K562 (cell line): ENCODE data around the gene CCDC117. TPM values are rescaled to one million over a fixed set of nuclear protein-coding genes. Genes with fewer than 3 reads are reported as not detected.

Experiments used
- ELK3 ChIP-seq: fragments of 450-650 bp; formaldehyde crosslinking; IDR thresholded peaks from 2 replicates; pipeline ENCODE4 v1.4.0; 2020; ENCODE audit warnings: mild to moderate bottlenecking
- EP300 ChIP-seq: IDR thresholded peaks from 2 replicates; pipeline ENCODE4 v1.6.1; 2012; ENCODE audit warnings: low read length, improper control_type of control experiment
- HDAC3 ChIP-seq: fragments of 450-650 bp; IDR thresholded peaks from 2 replicates; pipeline ENCODE4 v1.6.1; 2018; ENCODE audit warnings: borderline replicate concordance, mild to moderate bottlenecking, moderate library complexity; ENCODE audit not compliant: partially characterized antibody
- MAZ ChIP-seq, 2 experiments: fragments of 450-650 bp in 1 of 2; sonication (generic) in 1 of 2; formaldehyde crosslinking; IDR thresholded peaks in 1 of 2; conservative IDR thresholded peaks in 1 of 2; 2 replicates each; pipeline versions ENCODE4 v1.4.0 to v1.5.0; 2020; ENCODE audit warnings: mild to moderate bottlenecking in 1 of 2, missing genetic modification reagents in 1 of 2
- MTF1 ChIP-seq: fragments of 250-450 bp; sonication (Bioruptor Pico); IDR thresholded peaks from 2 replicates; pipeline ENCODE4 v1.9.0; 2021; ENCODE audit warnings: moderate library complexity, mild to moderate bottlenecking, inconsistent platforms, borderline replicate concordance
- NFXL1 ChIP-seq: fragments of 450-650 bp; formaldehyde crosslinking; IDR thresholded peaks from 2 replicates; pipeline ENCODE4 v1.4.0; 2021; ENCODE audit warnings: mild to moderate bottlenecking
- PHF8 ChIP-seq: fragments of 200-600 bp; sonication (generic); IDR thresholded peaks from 2 replicates; pipeline ENCODE4 v1.6.1; 2012; ENCODE audit warnings: mixed run types, mild to moderate bottlenecking, inconsistent platforms, low read length, moderate library complexity, borderline replicate concordance
- POLR2AphosphoS5 ChIP-seq: IDR thresholded peaks from 2 replicates; pipeline ENCODE4 v1.6.1; 2011; ENCODE audit warnings: mild to moderate bottlenecking, low read depth, low read length, moderate library complexity; ENCODE audit not compliant: control insufficient read depth, insufficient read depth
- PTRF ChIP-seq: fragments of 450-650 bp; IDR thresholded peaks from 2 replicates; pipeline ENCODE4 v1.6.1; 2016; ENCODE audit warnings: mild to moderate bottlenecking, missing genetic modification characterization, missing compliant biosample characterization
- SIN3B ChIP-seq: fragments of 450-650 bp; IDR thresholded peaks from 2 replicates; pipeline ENCODE4 v1.6.1; 2017; ENCODE audit warnings: low read depth, mild to moderate bottlenecking, moderate library complexity
- SP1 ChIP-seq: sonication (generic); formaldehyde crosslinking; IDR thresholded peaks from 2 replicates; pipeline ENCODE4 v1.8.1; 2022; ENCODE audit warnings: mild to moderate bottlenecking, missing genetic modification reagents
- TARDBP ChIP-seq: fragments of 450-650 bp; IDR thresholded peaks from 2 replicates; pipeline ENCODE4 v1.6.1; 2016
- TBP ChIP-seq: optimal IDR thresholded peaks from 2 replicates; pipeline ENCODE3; 2011; ENCODE audit warnings: low read depth, low read length, improper control_type of control experiment
- TCF7L2 ChIP-seq: fragments of 150-350 bp; IDR thresholded peaks from 2 replicates; pipeline ENCODE4 v1.6.1; 2016; ENCODE audit warnings: low read depth, mild to moderate bottlenecking, low read length, moderate library complexity
- USF1 ChIP-seq: sonication (generic); formaldehyde crosslinking; IDR thresholded peaks from 2 replicates; pipeline ENCODE4 v1.9.0; 2022; ENCODE audit warnings: mild to moderate bottlenecking, missing genetic modification reagents
- USF2 ChIP-seq: sonication (generic); formaldehyde crosslinking; IDR thresholded peaks from 2 replicates; pipeline ENCODE4 v1.5.0; 2020; ENCODE audit warnings: missing genetic modification reagents
- XRCC5 ChIP-seq: fragments of 200-400 bp; formaldehyde crosslinking; IDR thresholded peaks from 2 replicates; pipeline ENCODE4 v1.6.1; 2017; ENCODE audit warnings: low read depth, mild to moderate bottlenecking, low read length
- ZBTB11 ChIP-seq, 3 experiments: fragments of 200-800 bp in 1 of 3; fragments of 250-450 bp in 1 of 3; fragments of 450-650 bp in 1 of 3; sonication (Bioruptor Pico) in 1 of 3; sonication (Bioruptor generic) in 1 of 3; formaldehyde crosslinking in 1 of 3; IDR thresholded peaks; 2 replicates each; pipeline versions ENCODE4 v1.6.1 to v1.8.0; 2016 to 2022; ENCODE audit warnings: mild to moderate bottlenecking in 2 of 3, missing genetic modification characterization in 2 of 3, missing compliant biosample characterization in 1 of 3, moderate library complexity in 1 of 3
- ZFP36 ChIP-seq: fragments of 150-350 bp; IDR thresholded peaks from 2 replicates; pipeline ENCODE4 v1.6.1; 2018; ENCODE audit warnings: low read length, low read depth; ENCODE audit not compliant: partially characterized antibody
- ZNF408 ChIP-seq: fragments of 250-450 bp; sonication (Bioruptor Pico); IDR thresholded peaks from 2 replicates; pipeline ENCODE4 v1.4.0; 2020; ENCODE audit warnings: low read depth, mild to moderate bottlenecking, moderate library complexity
- ZNF445 ChIP-seq: fragments of 250-450 bp; sonication (Bioruptor Pico); IDR thresholded peaks from 2 replicates; pipeline ENCODE4 v1.4.0; 2020; ENCODE audit warnings: low read depth, mild to moderate bottlenecking, moderate library complexity
- polyA plus RNA-seq, 8 experiments: library from polyadenylated mRNA; depleted of rRNA in 4 of 8; stranded (reverse) in 5 of 8; unstranded in 3 of 8; fragments of >200 nt; fragmentation: Nextera tagmentation in 2 of 8; fragmentation: Illumina TruSeq in 1 of 8; extraction: Ambion mirVana in 2 of 8; extraction: Trizol in 1 of 8; gene quantifications; 2 replicates each; pipeline versions ENCODE4 v1.2.1 to v1.2.3, GENCODE V29; 2011 to 2014; ENCODE audit warnings: inconsistent platforms in 1 of 8, missing spikeins in 1 of 8
- total RNA-seq, 7 experiments: library from RNA; depleted of rRNA in 6 of 7; stranded (reverse); fragments of >200 nt in 6 of 7; fragmentation: Illumina TruSeq in 2 of 7; extraction: Trizol in 2 of 7; gene quantifications; 2 replicates each; pipeline versions ENCODE4 v1.2.1 to v1.2.3, GENCODE V29; 2011 to 2021; ENCODE audit warnings: low replicate concordance in 1 of 7

CCDC117 gene
- total and polyA plus RNA-seq, 9 of the 15 experiments (the other 6 are each of a cell fraction or from before 2014, with no cell fraction given), result 5.7 to 23.3 (median 15.8) TPM

- no peak for TF ChIP-seq PTRF (tag)
- TF ChIP-seq ZBTB11 (CRISPR knock-in tag; IDR thresholded peaks at IDR 0.05), result peak in 1 of 3 experiments; percentile 41; a peak in 1 of 6 replicates
- TF ChIP-seq ZNF408 (CRISPR knock-in tag), result no peak
- TF ChIP-seq ELK3 (CRISPR knock-in tag), result no peak
- no peak for TF ChIP-seq XRCC5
- no peak for TF ChIP-seq TCF7L2
- no peak for TF ChIP-seq TARDBP
- TF ChIP-seq NFXL1 (CRISPR knock-in tag), result no peak
- TF ChIP-seq ZNF445, result no peak
- TF ChIP-seq EP300, result no peak
- TF ChIP-seq MAZ (CRISPR knock-in tag; conservative IDR thresholded peaks at IDR 0.05 in 1 of 2, IDR thresholded peaks at IDR 0.05 in 1 of 2), result peak in 1 of 2 experiments; percentile 67; a peak in 2 of 4 replicates
- TF ChIP-seq SP1 (CRISPR knock-in tag), result no peak
- no peak for TF ChIP-seq USF1 (CRISPR knock-in tag)
- peak; percentile 68 for TF ChIP-seq POLR2AphosphoS5
- TF ChIP-seq TBP, result peak; percentile 73
- peak; percentile 58 for TF ChIP-seq SIN3B
- no peak for TF ChIP-seq USF2 (CRISPR knock-in tag)
- peak; percentile 71 for TF ChIP-seq ZFP36
- TF ChIP-seq MTF1, result no peak
- TF ChIP-seq HDAC3, result no peak
- TF ChIP-seq PHF8, result peak; percentile 90; the same call in 1 of the 2 replicates
Measured at GRCh38 chr22:28772633-28773460, at the start of gene CCDC117 (continued).
